NT2/D1 (cell line): ENCODE data around the gene CD200R1L.

Experiments used
- YY1 ChIP-seq: IDR thresholded peaks from 2 replicates; pipeline ENCODE4 v1.6.1; 2011; ENCODE audit not compliant: insufficient read length, insufficient read depth
- ZNF274 ChIP-seq: IDR thresholded peaks from 2 replicates; pipeline ENCODE4 v1.6.1; 2011; ENCODE audit warnings: mild to moderate bottlenecking, low read depth, low read length

DNA sequence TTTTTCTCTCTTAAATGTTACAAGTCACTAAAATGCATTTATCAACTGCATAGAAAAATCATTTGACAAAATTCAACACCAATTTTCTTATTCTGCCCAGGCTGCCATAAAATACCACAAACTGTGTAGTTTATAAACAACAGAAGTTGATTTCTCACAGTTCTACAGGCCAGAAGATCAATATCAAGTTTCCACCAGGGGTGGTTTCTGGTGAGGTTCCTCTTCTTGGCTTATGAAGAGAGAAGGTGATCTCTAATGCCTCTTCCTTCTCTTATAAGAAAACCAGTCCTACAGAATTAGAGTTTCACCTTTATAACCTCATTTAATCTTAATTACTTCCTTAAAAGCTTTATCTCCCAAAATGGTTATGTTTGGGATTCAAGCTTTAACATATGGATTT is 10.9 kb upstream of the CD200R1L start:
- no peak for TF ChIP-seq ZNF274
- no peak for TF ChIP-seq YY1
